ENCODE measurements around the gene GABARAPL2. TPM values are rescaled to one million over a fixed set of nuclear protein-coding genes. Genes with fewer than 3 reads are reported as not detected.

GABARAPL2 gene
- total and polyA plus RNA-seq, 2 experiments from 2014 or later, result 47.8 to 130 TPM

- DNase-seq (ENCODE audit: low spot score), result no peak
- Histone ChIP-seq H4K20me1 (replicated peaks; ENCODE audit: insufficient read depth) (no peaks in the 10 kb centered on the region), H3K4me3 (no peak overlapping the region), H3K27me3 (ENCODE audit: insufficient read depth) (no peaks in the 10 kb centered on the region), H3K36me3 (ENCODE audit: insufficient read depth) (peaks cover 42% of the 10 kb centered on the region), H3K4me1 (ENCODE audit: insufficient read depth) (peaks cover 7% of the 10 kb centered on the region; the same call in 1 of the 2 replicates), H2AFZ (no peak overlapping the region), H3K27ac (ENCODE audit: low read depth) (peak overlapping the region; percentile 24; the same call in 1 of the 2 replicates), H3K4me2 (no peak overlapping the region), H3K79me2 (replicated peaks; ENCODE audit: insufficient read depth) (peaks cover 10% of the 10 kb centered on the region; the same call in 1 of the 2 replicates), H3K9me2 (ENCODE audit: insufficient read depth) (no peaks in the 10 kb centered on the region), H3F3A (replicated peaks; ENCODE audit: low read depth) (peaks cover 11% of the 10 kb centered on the region; the same call in 1 of the 2 replicates)
- no peak for ATAC-seq
- Mint-ChIP-seq H3K4me1 (peaks cover 4% of the 10 kb centered on the region), H3K27me3 (ENCODE audit: insufficient read depth, low read depth, poor library complexity) (peaks cover 2% of the 10 kb centered on the region), H3K4me3 (no peak overlapping the region), H3K27ac (no peak overlapping the region), H3K36me3 (ENCODE audit: low read depth) (peaks cover 52% of the 10 kb centered on the region), H3K9me3 (no peaks in the 10 kb centered on the region)
- TF ChIP-seq, protein P1, sequence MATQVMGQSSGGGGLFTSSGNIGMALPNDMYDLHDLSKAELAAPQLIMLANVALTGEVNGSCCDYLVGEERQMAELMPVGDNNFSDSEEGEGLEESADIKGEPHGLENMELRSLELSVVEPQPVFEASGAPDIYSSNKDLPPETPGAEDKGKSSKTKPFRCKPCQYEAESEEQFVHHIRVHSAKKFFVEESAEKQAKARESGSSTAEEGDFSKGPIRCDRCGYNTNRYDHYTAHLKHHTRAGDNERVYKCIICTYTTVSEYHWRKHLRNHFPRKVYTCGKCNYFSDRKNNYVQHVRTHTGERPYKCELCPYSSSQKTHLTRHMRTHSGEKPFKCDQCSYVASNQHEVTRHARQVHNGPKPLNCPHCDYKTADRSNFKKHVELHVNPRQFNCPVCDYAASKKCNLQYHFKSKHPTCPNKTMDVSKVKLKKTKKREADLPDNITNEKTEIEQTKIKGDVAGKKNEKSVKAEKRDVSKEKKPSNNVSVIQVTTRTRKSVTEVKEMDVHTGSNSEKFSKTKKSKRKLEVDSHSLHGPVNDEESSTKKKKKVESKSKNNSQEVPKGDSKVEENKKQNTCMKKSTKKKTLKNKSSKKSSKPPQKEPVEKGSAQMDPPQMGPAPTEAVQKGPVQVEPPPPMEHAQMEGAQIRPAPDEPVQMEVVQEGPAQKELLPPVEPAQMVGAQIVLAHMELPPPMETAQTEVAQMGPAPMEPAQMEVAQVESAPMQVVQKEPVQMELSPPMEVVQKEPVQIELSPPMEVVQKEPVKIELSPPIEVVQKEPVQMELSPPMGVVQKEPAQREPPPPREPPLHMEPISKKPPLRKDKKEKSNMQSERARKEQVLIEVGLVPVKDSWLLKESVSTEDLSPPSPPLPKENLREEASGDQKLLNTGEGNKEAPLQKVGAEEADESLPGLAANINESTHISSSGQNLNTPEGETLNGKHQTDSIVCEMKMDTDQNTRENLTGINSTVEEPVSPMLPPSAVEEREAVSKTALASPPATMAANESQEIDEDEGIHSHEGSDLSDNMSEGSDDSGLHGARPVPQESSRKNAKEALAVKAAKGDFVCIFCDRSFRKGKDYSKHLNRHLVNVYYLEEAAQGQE (IDR thresholded peaks at IDR 0.05; ENCODE audit: unreplicated experiment), result no peak
- TF ChIP-seq, protein P2, sequence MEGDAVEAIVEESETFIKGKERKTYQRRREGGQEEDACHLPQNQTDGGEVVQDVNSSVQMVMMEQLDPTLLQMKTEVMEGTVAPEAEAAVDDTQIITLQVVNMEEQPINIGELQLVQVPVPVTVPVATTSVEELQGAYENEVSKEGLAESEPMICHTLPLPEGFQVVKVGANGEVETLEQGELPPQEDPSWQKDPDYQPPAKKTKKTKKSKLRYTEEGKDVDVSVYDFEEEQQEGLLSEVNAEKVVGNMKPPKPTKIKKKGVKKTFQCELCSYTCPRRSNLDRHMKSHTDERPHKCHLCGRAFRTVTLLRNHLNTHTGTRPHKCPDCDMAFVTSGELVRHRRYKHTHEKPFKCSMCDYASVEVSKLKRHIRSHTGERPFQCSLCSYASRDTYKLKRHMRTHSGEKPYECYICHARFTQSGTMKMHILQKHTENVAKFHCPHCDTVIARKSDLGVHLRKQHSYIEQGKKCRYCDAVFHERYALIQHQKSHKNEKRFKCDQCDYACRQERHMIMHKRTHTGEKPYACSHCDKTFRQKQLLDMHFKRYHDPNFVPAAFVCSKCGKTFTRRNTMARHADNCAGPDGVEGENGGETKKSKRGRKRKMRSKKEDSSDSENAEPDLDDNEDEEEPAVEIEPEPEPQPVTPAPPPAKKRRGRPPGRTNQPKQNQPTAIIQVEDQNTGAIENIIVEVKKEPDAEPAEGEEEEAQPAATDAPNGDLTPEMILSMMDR (conservative IDR thresholded peaks at IDR 0.05; ENCODE audit: low read depth in 2 of 2), result no peak
- TF ChIP-seq ZNF114 (CRISPR knock-in tag; IDR thresholded peaks at IDR 0.05) (no peak), JUNB (IDR thresholded peaks at IDR 0.05; ENCODE audit: unreplicated experiment) (no peak), EZH2 (IDR thresholded peaks at IDR 0.05; ENCODE audit: low read depth, unreplicated experiment) (no peak), POLR2AphosphoS5 (IDR thresholded peaks at IDR 0.05; ENCODE audit: low read depth) (no peak), EZH2phosphoT487 (IDR thresholded peaks at IDR 0.05; ENCODE audit: unreplicated experiment) (no peak), NANOG (IDR thresholded peaks at IDR 0.05; ENCODE audit: borderline replicate concordance) (no peak), CREB1 (CRISPR knock-in tag; IDR thresholded peaks at IDR 0.05; ENCODE audit: low read depth) (no peak)
- TF ChIP-seq, protein P3, sequence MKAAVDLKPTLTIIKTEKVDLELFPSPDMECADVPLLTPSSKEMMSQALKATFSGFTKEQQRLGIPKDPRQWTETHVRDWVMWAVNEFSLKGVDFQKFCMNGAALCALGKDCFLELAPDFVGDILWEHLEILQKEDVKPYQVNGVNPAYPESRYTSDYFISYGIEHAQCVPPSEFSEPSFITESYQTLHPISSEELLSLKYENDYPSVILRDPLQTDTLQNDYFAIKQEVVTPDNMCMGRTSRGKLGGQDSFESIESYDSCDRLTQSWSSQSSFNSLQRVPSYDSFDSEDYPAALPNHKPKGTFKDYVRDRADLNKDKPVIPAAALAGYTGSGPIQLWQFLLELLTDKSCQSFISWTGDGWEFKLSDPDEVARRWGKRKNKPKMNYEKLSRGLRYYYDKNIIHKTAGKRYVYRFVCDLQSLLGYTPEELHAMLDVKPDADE (IDR thresholded peaks at IDR 0.05), result no peak
These were observed 58.7 kb downstream of the GABARAPL2 start for GRCh38 chr16:75624921-75625334.
